Activated CD8-positive, alpha-beta memory T cell treated with anti-CD3 and anti-CD28 coated beads for 1 hour (primary cell): ENCODE measurements around the gene OSCP1.
A peak's percentile ranks its signal among the peaks of the same experiment; 100 is the strongest.

Experiments
- DNase-seq, 2 donors: peaks; one replicate each; pipeline ENCODE4 v3.0.0-alpha.2; 2020; ENCODE audit warnings: low read depth in 1 of 2; ENCODE audit errors: extremely low read depth in 1 of 2

OSCP1 gene

DNA sequence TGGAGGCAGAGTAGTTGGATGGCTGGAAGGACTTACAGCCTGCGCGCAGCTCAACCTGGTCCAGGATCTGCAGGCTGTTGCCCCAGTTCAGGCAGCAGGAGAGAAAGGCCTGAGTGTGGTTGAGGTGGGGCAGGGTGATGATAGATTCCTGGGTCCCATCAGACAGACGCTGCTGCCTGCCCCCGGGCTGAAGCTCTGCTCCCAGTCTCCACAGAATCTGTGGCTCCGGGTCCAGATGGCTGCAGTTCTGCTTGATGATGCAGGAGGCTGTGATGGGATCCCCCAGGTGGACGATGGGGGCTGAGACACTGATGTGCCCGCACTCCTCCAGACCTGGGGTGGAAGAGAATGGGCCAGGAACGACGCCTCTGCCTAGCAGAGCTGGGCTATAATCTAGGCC lies 25.1 kb upstream of the OSCP1 start:
- DNase-seq: no peak

DNA sequence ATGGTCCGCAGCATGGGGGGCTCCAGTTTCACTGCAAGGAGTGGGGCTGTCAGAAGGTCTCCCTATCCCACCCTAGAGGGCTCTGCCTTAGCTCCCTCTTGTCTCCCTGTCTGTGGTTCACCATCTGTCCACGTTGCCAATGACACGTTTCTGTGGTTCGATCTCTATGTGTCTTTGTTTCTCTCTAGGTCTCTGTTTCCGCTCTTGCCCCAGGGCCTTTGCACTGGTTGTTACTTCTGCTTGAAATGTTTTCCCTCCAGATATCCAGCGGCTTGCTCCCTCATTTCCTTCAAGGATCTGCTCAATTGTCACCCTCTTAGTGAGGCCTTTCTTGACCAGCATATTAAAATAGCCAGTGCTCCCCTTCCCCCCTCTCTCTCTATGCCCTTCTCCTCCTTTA lies 22.4 kb upstream of the OSCP1 start:
- DNase-seq: no peak

DNA sequence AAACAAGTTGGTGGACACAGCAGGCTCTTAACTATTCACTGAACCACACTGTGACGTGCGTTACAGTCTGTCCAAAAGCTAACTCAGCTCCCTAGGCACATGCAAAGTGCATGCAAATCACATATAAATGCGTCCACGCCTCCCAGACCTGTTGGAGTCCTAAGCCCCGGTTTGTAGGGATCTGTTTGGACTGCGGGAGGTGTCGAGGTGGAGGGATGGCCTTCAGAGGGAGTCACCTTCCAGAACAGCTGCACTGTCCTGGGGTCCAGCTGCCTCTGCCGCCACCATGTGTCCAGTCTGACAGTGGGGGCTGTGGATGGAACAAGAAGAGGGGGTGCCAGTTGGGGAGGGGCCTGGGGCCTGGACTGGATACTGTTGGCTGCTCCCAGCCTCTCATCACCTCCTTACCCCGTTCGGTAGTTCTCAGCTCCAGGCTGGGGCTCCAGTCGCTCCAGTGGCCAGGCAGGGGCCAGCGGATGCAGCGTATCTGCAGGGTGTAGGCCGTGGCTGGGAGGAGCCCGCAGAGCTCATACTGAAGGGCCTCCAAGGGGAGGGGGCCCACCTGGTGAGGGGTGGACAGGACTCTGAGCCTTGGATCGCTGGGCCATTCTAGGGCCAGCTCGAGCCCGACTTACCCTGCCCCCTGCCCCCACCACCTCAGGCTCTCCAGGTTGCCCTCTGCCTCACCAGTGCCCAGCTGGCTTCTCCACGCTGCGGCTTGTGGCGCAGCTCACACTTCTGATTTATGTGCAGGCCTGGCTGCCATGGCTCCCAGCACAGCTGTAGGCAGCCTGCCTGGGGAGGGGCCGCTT lies 21.8 kb upstream of the OSCP1 start:
- no peak for DNase-seq

DNA sequence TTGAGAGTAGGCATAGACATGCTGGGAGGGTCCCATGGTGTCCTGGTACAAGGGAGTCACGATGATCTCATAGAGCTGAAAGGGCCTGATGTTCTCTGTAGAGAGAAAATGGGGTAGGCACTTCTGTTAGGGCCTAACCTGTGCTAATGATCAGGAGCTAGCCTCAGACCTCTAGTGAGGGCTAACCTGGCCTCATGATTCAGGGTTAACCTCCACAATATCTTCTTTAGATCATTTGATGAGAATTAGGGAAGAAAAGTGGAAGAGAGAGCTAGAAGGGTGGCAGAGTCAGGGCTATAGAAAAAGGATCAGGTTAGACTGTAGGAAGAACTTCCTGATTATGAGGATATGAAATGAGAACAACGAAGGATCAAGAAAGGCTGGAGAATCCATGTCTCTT lies 18.9 kb upstream of the OSCP1 start:
- no peak for DNase-seq

DNA sequence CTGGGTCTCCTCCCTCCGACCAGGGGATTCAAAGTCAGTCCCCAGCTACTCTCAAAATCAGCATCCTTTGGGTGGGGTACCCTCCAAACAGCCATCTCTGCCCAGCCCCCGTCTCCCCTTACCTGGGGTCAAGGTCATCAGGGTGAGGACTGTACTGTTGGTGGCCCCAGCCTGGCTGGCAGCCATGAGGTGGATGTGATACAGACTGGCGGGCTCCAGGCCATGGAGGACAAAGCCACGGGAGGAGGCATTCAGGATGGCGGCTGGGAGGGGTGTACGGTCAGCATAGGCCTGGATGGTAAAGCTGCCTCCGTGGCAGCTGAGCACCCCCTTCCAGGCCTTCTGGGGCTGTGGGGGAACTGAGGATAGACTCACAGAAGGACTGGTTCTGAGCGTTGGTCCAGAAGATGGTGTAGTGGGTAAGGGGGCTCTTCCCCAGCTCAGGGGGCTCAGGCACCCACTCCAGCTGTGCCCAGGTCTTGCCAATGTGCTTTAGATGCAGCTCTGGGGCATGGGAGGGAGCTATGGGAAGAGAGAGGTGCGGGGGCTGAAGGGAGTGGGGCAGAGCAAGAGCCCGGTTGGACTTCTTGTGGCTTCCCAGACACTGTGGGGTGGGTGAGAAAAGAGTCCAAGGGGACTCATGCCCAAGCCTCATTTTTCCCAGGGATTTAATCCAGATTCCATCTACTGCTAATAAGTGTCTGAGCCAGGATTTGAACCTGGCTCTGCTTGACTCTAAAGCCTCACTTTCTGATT lies 17.6 kb upstream of the OSCP1 start:
- DNase-seq: no peak

DNA sequence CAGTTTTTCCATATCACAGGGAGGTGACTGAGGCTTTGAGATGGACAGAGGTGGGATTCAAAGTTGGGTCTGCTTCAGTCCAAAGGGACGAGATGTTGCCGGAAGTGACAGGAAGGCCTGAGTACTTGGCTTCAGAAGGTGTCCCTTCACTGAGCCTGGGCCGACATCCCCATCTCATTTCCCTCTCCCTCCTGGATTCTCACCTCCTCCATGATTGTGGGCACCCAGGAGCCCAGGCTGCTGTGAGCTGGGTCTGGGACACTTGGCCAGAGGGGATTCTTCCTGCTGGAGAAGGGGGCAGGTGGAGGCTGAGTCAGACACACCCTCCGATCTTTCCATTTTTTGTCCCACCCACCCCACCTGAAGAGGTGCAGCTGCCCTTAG lies 16.8 kb upstream of the OSCP1 start:
- DNase-seq: no peak

DNA sequence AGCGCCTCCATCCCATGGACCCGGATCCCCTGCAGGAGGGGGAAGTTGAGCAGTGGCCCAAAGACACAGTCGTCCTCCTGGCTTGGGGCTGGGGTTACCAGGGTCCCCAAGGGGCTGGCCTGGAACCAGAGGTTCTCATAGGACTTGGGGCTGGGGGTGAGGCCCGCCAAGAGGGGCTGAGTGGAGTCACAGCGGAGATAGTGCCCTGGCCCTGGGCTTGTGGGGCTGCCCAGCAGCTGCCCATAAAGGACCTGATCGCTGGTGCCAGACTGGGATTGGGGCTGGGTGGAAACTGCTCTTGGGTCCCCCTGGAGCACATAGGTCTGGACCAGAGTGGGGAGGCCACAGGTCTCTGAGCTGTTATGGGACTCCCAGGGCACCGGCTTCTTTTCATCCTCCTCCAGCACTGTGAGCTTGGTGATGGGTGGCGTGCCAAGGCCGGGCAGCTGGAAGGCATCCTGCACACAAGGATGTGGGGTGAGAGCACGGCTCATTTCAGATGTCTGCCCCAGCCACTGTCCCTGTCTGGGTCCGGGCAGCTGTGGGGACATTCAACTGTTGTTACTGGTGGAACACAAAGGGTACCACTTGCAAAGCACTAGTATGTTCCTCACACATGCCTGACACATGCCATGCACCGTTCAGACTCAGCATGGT lies 16.2 kb upstream of the OSCP1 start:
- no peak for DNase-seq

DNA sequence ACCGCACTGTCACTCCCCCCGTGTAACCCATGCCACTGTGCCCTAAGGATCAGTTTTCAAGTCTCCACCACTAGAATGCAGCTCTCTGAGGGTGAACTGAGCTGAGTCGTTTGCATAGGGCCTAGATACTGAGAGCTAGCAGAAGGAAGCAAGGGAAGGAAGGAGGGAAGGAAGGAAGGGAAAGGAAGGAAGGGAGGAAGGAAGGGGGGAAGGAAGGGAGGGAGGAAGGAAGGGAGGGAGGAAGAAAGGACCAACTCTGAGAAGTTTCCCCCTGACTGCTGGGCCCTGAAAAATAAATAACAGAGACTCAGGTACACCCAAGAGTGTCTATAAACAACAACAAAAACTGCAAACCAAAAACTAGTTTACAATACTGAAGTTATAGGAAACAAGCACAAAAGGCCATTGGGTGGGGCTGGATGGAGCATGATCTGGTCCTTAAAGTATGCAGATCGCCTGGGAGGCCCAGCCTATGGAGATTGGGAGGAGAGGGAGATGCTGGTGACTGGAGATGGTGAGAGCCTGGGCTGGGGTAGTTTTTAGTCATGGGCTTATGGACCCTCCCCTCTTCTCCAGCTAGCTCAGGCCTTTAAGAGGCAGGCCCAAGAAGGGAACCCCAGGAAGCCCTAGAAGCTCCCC lies 15.6 kb upstream of the OSCP1 start:
- DNase-seq: no peak

DNA sequence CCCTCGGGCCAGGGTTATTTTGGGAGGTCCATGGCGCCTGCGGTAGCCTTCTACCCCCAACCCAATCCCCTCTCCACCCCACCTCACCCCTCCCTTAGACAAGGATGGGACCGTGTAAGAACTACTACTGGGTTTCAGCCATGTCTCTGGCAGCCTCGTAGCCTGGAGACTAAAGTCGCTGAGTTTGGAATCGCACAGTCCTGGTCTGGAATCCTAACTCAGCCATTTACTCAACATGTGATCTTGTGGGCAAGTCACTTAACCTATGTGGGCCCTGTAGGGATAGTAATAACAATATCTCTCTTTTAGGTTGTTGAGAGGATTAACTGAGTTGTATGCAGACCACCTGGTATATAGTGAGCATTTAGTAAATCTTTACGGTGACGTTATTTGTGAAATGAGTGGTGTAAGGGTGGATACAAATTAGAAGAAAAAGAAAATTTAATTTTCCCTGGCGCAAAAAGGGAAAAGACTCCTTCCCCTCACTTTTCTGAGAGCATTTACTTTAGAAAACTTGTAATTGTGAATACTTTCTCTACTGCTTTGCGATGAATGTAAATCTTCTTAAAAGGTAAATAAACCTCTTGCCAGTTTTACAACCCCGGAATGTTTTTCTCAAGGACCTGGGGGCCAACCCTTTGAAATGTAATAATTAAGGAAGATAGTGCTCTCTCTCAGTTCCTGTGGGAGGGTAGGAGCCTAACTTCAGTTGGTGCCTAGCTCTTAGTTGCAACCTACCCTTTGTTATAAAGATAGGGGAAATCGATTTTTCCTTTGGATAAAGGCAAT lies 14.5 kb upstream of the OSCP1 start:
- DNase-seq: no peak

DNA sequence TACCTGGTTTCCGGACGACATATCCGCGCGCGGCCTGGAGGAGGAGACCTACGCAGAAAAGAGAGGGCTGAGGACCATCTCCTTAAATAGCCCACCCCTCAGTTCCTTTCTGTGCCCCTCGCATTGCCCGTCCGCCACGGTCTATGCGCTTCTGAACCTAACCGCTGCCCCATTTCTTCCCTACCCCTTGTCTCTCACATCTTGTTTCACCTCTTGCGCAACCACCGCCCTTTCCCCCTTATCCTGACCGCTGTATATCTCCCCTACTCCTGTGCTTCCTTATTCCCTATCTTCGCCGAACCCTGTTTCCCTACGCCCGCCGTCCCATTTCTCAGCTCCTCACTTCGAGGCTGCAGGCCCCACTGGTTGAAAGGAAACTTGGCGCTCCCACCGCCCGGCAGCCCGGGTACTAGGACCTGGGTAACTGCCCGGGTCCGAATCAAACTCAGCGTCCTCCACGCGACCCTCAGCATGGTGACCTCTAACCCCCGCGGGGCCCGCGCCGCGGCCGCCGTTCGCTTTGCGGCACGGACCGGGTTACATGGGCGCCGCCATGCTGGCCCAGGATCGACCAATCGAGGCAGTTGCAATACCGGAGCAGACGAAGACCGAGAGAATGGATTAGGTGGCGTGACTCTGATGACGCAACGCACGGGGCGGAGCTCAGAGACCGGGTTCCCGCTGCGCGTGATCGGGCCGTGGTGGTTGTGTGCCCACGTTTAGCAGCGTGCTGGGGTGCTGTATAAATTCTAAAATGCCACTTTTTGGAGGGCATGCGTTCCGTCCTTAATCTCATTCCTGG lies 13.8 kb upstream of the OSCP1 start, which contains the start of gene MRPS15:
TSS of gene MRPS15 (minus strand) at position 582 of the 802 bp plus-strand sequence. CDS start at position 473, 109 bp downstream.
- DNase-seq: peak; percentile 86 to 90

DNA sequence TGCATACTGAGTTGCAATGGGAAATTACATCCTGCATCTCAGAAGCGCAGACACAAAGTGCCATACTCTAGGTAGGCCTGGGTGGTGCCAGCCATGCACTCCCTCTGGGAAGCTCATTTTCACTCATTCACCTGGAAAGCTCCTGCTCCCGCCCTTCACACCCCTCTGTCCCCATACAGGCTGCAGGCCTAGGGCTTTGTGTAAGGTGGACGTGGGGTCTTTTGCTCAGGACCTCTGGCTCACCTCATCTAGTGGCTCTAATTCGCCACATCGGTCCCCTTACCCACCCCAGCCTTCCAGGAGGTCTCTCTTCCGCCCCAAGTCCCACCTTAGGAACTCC lies 13.2 kb upstream of the OSCP1 start:
- DNase-seq: no peak

DNA sequence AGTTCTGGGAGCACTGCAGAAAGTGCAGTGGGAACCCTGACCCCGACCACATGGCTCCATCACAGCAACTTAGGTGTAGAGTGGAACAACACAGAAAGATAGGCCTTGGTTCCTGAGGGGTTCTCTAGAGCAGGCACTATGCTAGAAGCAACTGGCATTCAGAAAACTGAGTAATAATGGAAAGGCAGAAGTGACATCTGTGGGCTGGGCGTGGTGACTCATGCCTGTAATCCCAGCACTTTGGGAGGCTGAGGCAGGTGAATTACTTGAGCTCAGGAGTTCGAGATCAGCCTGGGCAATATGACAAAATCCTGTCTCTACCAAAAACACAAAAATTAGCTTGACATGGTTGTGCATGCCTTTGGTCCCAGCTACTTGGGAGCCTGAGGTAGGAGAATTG lies 8.7 kb upstream of the OSCP1 start:
- DNase-seq: no peak

DNA sequence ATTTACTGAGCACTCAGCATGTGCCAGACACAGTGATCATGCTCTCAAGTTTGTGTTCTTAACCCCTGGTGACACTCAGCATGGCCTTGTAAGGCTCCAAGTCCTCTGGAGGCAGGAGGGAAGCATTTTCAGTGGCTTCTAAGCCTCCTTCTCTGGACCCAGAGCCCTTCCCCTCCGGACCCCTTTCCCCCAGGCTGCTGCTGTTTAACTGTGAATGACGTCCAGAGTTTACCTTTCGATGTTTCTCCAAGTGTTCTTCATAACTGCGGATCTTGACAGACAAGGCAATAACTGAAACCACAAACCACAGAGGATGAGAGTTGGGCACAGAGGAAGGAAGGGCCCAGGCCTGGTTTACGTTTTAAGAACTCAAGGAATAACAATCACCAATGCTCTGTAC lies 7.4 kb upstream of the OSCP1 start:
- DNase-seq: no peak

DNA sequence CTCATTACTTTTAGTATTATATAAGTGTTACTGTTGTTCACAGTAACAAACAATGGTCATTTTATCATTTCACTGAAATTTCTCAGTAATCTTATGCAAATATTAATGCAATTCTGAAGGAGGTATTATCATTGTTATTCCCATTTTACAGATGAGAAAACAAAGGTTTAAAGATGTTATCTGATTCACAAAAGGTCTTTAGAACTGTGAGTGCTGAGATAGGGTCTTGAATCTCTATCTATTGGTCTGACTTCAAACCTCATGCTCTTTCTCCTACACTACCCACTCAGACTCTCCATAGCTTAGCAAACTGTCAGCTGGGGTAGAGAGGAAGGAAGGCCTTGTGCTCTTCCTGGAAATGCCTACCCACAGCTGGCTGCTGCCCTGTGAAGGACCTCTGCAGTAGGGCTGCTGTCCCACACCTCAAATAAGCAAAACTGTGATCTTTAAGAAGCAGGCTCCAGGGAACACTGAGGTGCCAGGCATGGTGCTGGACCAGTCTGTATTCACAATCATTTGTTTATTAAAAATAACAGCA lies 6.2 kb upstream of the OSCP1 start:
- no peak for DNase-seq

DNA sequence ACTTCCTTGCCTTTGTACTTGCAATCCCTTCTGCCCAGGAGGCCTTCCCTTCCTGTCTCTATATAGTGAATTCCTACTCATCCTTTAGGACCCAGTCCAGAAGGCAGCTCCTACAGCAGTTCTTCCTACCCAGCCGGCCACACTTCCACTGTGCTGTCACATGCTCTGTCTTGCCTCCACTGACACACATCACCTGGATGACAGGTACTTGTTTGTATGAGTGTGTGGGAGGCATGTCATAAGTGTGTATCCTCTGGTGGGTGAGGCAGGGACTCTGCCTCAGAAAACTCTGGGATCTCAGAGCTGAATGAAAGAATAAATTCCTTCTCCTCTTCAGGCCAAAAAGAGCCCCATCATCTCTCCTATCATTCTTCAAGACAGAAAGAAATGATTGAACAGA lies 5.1 kb upstream of the OSCP1 start:
- DNase-seq: no peak

DNA sequence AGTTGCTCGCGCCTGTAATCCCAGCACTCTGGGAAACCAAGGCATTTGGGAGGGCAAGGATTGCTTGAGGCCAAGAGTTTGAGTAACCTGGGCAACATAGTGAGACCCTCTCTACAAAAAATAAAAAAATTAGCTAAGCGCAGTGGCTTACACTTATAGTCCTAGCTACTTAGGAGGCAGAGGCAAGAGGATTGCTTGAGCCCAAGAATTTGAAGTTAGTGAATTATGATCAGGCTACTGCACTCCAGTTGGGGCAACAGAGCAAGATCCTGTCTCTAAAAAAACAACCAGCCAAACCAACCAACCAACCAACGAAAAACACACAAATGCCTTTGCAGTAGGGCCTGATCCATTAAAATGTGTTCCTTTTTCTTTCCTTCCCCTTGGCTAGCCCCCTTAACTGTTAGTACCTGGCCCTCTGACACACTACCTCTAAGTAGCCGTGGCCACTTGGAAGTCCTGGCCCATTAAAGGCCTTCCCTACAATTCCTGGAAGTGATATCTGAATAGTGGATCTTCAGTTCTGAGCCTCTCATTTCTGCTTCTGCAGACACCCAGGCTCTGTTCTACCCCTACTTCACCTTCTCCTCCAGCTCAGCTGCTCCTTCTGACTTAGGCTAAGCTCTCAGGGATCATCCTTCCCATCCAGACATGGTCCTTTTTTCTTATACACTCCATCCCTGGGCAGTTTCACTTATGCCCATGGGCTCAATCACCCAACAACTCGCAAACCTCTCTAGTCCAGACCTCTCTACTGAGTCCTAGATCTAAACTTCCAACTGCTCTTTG lies 3.5 kb upstream of the OSCP1 start:
- DNase-seq: no peak

DNA sequence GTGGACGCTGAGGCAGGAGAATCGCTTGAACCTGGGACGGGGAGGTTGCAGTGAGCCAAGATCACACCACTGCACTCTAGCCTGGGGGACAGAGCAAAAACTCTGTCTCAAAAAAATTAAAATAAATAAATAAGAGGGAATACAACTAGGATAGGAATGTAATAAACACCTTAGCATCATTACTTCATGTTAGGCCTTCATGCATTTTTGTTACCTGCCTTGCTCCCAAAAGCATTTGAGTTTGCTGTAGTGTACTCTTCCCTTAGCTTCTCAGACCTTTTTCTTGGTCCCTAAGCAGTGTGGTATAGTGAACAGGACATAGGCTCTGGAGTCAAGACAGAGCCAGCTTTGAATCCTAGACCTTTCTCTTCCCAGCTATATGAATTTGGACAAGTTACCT lies 2.8 kb upstream of the OSCP1 start:
- DNase-seq: no peak

DNA sequence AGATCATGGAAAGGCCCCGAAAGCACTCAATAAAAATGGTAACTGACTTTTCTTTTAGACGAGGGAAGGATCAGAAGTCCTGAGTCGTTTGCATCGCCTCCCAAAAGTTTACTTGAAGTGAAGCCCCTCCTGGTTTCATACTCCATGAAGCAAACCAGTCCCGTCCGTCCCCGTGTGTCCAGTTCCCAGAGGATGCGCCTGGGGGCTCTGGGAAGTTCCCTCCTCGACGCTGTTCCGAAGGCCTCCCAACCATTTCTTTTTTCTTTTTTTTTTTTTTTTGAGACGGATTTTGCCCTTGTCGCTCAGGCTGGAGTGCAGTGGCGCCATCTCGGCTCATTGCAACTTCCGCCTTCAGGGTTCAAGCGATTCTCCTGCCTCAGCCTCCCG lies 661 bp upstream of the OSCP1 start:
- DNase-seq: no peak

DNA sequence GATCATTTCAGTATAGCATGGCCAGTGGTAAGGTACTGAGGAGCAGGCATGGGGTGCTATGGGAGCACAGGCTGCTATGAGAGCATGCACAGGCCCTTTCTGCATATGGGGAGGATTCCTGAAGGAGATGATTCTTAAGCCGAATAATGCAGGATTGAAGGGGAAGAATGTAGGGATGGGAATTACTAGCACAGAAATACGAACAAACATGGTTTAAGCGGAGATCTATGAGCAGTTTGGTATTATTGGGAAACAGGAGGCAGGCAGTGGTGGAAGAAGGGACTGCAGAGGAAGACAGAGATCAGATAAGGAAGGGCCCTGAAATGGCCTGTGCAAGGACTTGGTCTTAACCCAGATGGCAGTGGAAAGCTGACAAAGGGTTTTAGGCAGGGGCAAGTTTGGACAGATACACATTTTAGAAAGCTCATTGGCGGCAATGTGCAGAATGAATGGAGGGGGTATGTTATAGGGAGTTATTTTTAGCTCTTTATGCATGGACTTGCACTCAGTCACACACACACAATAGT lies 1.7 kb downstream of the OSCP1 start:
- DNase-seq: no peak
